IPS-18c (cell line): Measurements from ENCODE around the gene LAPTM5.

Experiments
- H3K4me3 ChIP-seq: 2 replicates; pipeline ENCODE4 v1.7.0; 2013; ENCODE audit warnings: low read depth, mild to moderate bottlenecking, low read length, moderate library complexity; ENCODE audit not compliant: insufficient read depth
- H3K9me3 ChIP-seq: one replicate; pipeline ENCODE4 v1.6.1; 2013; ENCODE audit warnings: mild to moderate bottlenecking, low read length, moderate library complexity; ENCODE audit not compliant: control insufficient read depth, insufficient read depth

LAPTM5 gene

DNA sequence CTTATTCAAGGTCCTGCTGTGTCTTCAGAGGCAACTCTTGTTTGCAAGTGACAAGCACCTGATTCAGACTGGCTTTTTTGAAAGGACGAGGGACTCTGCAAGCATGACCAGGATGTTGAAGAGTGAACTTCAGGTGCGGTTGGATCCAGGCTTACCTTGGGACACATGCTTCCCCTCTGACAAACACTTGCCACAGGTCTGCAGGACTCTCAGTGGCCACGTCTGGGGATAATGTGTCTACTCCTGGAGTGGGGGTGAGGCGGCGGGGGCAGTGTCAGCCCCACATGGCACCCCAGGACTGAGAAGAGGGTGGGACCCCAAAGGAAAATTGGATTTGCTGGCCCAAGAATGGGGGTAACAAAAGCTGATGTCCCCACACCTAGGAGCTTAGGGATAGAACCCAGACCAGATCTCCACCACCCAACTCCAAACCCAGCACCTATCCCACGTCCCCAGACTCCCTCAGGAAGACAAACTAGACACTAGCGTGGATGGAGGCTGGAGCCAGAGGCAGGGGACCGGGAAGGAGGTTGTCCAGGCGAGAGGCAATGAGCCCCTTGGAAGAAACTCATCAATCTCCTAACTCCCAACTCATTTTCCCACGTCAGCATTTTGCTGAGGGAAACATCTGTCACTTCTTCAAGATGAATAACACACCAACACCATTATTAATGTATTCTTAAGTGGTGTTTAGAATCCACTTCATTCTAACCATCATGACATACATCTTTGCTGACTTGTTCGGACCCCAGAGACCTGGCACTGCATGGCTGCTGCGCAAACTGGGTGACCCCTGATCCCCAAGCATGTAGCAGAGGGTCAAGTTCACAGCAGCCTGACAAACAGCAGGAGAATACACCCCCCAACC is 32.0 kb upstream of the LAPTM5 start:
- H3K4me3 ChIP-seq: no peak overlapping the region
- no peaks in the 10 kb centered on the region for H3K9me3 ChIP-seq

DNA sequence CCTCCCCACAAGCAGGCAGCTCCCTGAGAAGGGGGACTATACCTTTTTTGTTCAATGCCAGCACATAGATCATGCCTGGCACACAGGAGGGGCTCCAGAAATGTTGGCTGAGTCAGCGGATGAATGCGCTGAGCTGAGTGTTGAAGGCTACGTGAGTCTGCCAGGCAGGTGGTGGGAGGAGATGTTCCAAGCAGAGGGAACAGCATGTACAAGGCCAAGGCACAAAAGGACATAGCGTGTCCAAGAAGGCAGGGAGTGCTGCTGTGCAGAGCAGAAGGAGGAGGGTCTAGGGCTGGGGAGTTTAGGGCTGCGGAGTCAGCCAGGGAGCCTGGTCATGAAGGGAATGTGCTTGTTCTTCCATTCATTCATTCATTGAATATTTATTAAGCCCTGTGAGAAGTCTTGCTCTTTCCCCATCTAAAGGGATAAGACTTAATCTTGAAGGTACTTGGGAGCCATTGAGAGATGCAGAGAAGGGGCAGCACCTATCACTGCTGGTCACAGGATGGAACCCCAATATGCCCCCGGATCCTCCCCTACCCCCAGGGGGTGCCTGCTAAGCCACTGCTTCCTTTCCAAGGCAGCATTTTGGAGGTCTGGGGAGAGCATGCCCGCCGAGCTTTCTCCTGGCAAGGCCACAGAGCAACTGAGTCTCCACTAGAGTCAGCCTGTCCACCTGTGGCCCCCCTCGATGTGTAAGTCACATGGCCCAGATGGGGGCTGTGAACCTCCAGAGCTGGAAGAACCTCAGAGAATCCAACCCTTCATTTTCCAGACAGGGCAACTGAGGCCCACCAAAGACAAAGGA is 31.2 kb upstream of the LAPTM5 start:
- no peaks in the 10 kb centered on the region for H3K9me3 ChIP-seq
- H3K4me3 ChIP-seq: no peak overlapping the region

DNA sequence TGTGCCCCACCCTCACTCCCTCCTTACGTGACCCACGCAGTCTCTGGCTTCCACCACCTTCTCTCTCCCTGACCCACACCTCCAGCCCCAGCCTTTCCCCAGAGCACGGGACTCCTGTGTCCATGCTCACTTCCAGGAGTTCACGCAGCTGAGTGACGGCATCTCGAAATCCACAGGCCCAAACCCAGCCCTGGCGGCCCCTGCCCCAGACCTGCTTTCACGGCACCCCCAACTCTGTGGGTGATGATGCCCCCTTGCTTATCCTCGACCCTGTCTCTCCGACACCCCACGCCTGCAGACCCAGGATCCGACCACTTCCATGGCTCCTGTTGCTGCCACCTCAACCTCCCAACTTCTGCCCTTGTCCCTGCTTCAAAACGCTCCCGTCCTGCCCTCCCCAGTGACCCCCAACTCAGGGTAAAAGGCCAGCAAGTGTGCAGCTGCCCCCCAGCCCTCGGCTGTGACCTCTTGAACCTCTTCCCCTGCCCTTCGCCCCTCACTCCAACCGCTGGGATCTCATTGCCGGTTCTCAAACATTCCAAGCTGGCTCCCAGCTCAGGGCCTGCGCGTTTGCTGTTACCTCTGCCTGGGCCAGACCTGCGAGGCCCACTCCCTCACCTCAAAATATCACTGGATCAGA is 30.4 kb upstream of the LAPTM5 start:
- H3K4me3 ChIP-seq: no peak overlapping the region
- H3K9me3 ChIP-seq: no peaks in the 10 kb centered on the region

DNA sequence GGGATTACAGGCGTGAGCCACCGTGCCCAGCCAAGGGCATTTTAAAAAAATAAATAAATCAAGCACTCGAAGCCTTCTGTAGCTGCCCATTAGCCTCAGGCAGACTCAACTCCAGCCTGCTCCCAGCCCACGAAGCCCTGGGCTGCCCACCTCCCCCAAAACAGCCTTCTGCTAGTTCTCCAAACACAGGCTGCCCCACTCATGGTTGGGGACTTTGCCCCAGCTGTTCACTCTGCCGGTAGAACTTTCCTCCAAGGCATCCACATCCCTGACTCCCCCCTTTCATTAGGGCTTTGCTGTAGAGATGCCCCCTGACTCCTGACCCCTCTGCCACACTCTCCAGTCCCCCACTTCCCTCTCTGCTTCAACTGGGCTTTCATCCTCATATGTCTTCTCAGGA is 29.7 kb upstream of the LAPTM5 start:
- no peak overlapping the region for H3K4me3 ChIP-seq
- no peaks in the 10 kb centered on the region for H3K9me3 ChIP-seq

DNA sequence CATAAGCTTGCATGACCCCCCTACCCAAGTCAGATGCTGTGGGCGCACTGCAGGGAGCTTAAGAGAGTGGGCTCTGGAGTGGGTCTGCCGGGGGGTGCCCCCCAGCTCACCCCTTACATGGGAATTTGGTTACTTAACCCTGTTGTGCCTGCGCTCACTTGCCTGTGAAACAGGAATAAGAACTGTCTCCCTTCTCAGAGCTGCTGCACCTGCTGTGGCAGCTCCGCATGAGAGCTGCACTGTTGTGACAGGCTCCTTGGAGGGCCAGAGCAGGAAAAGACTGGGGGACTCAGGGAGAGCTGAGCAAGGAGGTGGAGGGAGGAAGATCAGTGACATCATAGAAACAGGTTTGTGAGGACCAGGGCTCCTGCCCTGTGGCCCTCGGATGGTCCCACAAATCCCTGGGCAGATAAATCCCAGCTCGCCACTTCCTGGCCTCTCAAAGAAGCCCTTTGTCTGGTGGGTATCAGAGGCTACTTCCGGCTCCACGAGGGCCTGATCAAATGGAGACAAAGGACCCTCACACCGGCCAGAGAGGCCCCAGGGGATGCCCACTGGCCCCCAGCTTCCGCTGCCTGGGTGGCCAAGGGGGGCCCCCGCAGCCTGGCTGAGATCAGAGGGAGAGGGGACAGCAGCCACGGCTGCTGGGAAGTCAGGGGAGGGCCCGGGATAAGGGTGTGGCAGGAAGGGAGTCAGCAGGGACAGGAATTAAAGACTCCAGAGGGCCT is 28.9 kb upstream of the LAPTM5 start:
- no peak overlapping the region for H3K4me3 ChIP-seq

DNA sequence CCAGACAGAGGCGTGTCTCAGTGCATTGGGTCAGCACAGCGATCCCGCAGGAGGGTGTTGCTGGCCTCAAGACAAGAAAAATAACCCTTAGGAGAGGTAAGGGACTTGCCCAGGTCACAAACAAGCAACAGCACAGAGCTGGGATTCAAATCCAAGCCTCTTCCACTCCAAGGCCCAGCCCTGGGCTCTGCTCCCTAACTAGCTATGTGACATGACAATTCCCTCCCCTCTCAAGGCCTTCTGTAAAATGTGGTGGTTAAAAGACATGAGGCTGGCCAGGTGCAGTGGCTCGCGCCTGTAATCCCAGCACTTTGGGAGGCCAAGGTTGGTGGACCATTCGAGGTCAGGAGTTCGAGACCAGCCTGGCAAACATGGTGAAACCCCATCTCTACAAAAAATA is 28.1 kb upstream of the LAPTM5 start:
- no peak overlapping the region for H3K4me3 ChIP-seq
- no peaks in the 10 kb centered on the region for H3K9me3 ChIP-seq

More for the DNA sequence above, 28.9 kb upstream of the LAPTM5 start:
- no peaks in the 10 kb centered on the region for H3K9me3 ChIP-seq

DNA sequence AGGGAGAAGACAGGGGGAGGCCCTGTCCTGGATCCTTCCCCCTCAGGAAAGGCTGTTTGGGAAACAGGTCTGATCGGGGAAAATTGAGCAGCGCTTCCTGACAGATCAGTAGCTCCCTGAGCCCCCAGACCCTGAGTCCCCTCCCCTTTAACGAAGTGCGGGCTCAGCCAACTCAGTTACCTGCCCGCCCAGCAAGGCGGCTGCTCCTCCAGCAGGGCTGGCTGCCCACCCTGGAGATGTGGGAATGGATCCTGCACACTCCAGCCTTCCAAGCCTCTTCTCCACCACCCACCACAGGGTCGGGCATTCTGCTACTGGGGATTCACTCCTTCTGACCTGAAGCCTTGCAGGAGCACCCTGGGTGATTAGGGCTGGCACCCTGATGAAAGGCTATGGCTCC is 27.6 kb upstream of the LAPTM5 start:
- Histone ChIP-seq H3K4me3 (no peak overlapping the region), H3K9me3 (no peaks in the 10 kb centered on the region)

DNA sequence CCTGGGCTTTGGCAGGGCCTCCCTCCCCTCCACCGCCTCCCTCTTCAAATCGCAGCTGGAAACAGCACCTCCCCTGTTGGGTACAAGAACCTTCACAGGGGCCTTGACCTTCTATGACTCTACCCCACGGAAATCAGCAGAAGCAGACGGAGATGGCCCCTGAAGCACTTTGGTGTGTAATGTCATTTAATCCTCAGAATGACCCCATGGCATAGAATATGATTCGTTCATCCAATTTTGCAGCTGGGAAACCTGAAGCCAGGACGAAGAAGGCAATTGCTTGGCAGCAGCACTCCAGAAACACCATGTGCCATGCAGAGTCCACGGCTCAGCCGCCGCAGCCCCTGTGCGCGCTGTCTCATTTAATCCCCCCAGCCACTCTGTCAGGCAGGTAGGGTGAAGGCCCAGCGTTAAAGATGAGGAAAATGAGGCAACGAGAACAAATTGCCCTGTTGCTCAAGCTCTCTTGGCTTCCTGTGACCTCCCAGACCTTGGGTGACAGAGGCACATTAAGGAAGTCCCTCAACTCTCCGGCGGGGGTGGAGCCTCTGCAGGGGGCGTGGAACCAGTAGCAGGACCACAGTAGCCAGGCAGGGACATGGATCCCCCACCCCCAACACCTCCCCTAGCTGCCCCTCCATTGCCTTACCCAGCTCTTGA is 25.8 kb upstream of the LAPTM5 start:
- Histone ChIP-seq H3K4me3 (no peak overlapping the region), H3K9me3 (no peaks in the 10 kb centered on the region)

DNA sequence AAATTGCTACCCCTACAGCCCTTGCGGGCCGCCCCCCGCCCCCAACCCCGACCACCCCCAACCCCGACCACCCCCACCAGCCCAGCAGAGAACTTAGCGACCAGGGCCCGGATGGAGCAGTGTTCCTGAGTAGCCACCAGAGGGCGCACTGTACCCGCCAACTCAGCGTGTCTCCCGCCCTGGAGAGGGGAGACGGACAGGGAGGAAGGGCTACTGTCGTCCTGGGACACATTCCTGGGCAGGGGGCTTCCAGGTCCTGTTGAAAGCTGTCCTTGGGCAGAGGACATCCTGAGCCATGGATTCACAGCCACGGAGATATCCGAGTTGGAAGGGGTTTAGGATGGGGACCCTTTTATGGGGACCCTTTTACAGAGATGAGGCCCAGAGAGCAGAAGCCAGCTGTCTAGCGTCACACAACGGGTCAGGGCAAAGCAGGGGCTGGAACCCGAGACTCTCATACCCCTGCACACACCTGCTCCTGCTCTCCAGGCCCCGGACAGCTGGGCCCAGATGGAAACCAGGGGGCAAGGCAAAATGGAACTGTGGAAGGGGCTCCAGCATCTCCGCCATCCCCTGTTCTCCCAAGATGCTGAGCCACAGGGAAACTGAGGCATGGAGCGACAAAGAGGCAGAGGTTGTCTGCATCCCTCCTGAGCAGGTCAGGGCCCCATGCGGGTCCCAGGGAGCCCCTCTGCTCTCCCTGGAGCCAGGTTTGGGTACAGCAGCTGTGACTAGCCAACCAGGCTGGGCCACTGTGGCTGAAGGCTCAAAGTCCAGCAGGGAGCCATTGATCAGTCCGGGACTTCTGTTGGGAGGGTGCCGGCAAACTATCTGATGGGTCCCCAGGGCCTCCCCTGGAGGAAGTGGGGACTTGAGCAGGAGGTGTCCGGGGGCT is 25.0 kb upstream of the LAPTM5 start:
- H3K9me3 ChIP-seq: no peaks in the 10 kb centered on the region
- no peak overlapping the region for H3K4me3 ChIP-seq

DNA sequence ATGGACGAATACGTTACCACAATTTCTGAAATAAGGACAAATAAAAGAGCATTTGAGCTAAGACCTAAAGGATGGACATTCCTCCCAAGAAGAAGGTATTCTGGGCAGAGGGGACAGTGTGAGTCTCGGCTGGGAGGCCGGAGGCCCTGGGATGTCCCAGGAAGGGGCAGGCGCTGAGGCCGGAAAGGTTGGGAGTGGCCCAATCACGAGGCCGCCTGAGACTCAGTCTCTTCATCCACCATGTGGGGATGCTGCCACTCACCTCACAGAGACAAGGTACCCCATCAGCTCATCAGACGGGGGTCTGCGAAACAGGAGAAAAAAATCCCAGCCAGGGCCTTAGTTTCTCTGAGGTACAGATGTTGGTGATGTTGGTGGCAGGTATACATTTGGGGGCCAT is 24.3 kb upstream of the LAPTM5 start:
- Histone ChIP-seq H3K4me3 (no peak overlapping the region), H3K9me3 (no peaks in the 10 kb centered on the region)

DNA sequence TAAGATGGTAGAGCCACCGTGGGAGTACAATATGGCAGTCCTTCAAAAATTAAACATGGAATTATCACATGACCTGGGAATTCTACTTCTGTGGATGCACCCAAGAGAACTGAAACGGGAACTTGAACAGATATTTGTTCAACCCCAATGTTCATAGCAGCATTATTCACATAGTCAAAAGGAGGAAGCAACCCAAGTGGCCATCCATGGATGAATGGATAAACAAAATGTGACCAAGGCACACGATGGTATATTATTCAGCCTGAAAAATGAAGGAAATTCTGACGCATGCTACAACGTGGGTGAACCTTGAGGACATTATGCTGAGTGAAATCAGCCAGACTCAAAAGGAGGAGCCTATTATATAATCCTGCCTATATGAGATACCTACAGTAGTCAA is 22.8 kb upstream of the LAPTM5 start:
- H3K4me3 ChIP-seq: no peak overlapping the region

DNA sequence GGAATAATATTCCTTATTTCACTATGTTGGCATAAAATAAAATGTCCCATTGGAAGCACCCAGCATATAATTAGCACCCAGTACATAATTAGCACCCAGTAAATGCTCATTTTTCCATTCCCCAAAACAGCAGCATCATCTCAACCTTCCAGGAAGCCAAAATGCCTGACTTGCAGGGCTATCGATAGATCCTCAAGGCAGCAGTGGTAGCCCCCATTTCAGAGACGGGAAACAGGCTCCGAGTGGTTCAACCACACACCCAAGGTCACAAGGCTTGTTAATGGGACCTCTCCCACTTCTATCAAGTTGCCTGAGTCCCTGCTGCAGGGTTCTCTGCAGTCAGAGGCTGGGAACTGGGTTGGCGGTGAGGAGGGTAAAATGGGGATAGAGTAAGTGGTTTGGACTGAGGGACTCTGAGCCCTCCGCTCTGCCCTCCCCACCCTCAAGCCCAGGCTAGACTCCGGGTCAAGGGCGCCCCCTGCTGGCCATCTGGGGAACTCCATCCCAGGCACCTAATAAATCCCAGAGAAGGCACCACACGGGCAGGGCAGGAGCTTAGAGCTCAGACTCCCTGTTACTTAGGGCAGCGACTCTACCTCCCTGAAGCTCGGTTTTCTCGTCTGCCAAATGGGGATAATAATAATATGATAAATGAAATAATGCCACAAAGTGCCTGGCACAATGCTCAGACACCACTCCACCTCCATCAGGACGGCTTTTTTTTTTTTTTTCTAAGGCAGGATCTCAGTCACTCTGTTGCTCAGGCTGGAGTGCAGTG is 21.9 kb upstream of the LAPTM5 start:
- Histone ChIP-seq H3K9me3 (no peaks in the 10 kb centered on the region), H3K4me3 (no peak overlapping the region)

More for the DNA sequence above, 22.8 kb upstream of the LAPTM5 start:
- no peaks in the 10 kb centered on the region for H3K9me3 ChIP-seq

DNA sequence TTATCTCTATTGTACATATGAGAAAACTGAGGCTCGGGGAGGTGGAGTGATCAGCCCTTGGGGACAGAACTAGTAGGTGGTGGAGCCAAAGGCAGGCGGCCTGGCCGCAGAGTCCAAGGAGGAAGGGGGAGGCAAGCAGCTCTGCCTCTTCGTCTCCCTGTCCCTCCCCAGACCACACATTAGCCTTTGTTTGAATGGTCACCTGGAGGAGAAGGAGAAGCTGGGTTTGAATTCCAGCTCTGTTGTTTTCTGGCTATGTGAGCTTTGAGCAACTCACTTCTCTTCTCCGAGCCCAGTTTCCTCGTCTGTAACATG is 21.4 kb upstream of the LAPTM5 start:
- Histone ChIP-seq H3K9me3 (no peaks in the 10 kb centered on the region), H3K4me3 (no peak overlapping the region)

DNA sequence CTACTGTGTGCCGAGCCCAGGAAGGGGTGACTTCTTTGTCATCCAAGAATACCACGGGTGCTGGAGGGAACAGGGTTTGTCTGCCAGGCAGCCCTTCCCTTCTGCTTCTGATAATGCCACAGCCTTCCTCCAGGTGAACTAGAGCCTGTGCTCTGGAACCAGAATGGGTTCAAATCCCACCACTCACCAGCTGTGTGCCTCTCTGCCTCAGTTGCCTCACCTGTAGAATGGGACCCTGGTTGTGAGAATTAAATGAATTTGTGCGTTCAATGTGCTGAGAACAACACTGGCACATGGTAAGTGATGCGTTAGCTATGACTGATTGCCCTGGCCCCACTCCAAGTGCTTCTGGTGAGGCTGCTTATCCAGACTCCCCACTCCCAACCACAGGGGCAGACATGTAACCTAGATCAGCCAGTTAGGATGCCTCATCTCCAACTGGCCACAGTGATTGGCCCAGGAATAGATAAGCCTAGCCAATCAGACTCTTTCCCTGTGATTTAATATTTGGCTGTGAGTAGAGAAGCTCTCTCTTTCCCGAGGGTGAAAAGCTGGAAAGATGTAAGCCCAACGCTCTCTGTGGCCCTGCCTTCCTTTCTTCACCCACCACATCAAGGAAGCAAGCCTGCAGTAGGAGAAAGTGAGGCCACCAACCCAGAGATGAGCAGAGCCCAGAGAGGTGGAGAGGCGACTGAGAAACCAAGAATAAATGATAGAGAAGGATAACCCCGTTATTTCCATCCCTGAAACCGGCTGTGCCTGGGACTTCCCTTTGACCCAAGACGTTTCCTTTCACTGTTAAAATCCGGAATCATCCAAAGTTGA is 20.8 kb upstream of the LAPTM5 start:
- Histone ChIP-seq H3K4me3 (no peak overlapping the region), H3K9me3 (no peaks in the 10 kb centered on the region)

DNA sequence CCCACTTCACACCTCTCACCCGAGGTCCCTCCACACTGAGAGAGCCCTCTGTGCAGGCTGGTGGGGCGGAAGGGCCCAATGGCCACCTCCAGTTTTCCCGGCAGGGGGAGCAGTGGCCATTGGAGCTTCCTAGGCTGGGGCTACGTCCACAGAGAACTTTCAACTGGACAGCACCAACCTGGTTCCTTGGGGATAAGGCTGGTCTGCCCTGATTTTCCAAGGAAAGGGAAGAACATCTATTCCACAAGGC is 20.3 kb upstream of the LAPTM5 start:
- no peaks in the 10 kb centered on the region for H3K9me3 ChIP-seq

More for the DNA sequence above, 20.3 kb upstream of the LAPTM5 start:
- no peak overlapping the region for H3K4me3 ChIP-seq
